ENCODE measurements around the gene TRIOBP. TPM values are rescaled to one million over a fixed set of nuclear protein-coding genes. Genes with fewer than 3 reads are reported as not detected.

TRIOBP gene
- total and polyA plus RNA-seq, 2 of the 13 experiments (the other 11 are each of a cell fraction or from before 2014, with no cell fraction given), result 6.1 to 15.4 TPM

- no peak overlapping the region for H3K9ac ChIP-seq (ENCODE audit: insufficient read depth, low read depth, low read length)
- FAIRE-seq, result no peak
- no TSS peak for BruUV-seq (replicated peaks)
- ChIA-PET CTCF (ENCODE audit: low intra/inter-chr PET ratio, low total read pairs) (no interaction called here), POLR2A (interaction anchor here (0.8 to 1.7 kb wide), 3 partner anchors 15 to 58 kb away, joined by 3 to 5 read pairs (median 4); partner anchors contain the start of gene GCAT)
- H3K79me2 ChIP-seq (ENCODE audit: insufficient read depth, low read length), result peaks cover 14% of the 10 kb centered on the region
- no peak for ATAC-seq
- H3K27me3 ChIP-seq (ENCODE audit: control insufficient read depth in 1 of 2, insufficient read depth in 2 of 2, low read length in 2 of 2), result no peaks in the 10 kb centered on the region
- no peak overlapping the region for H2AFZ ChIP-seq (ENCODE audit: low read length)
- H3K36me3 ChIP-seq (replicated peaks in 1 of 2; ENCODE audit: control insufficient read depth in 1 of 2, insufficient read depth in 2 of 2, low read length in 2 of 2), result peaks cover 2 to 8% of the 10 kb centered on the region in 2 experiments; a peak in 4 of 5 replicates
- intact Hi-C loops (cut with micrococcal nuclease; ENCODE audit: unreplicated experiment) (loop anchor here (5.0 to 10.0 kb wide), 2 partner anchors 52 to 115 kb away; no protein-coding TSS in a partner anchor), in situ Hi-C loops (cut with HindIII; ENCODE audit: extremely low pct_ligation_motif_present, low pct_unique_long_range_greater_than_20kb) (no loop called here)
- H3K4me3 ChIP-seq (replicated peaks in 1 of 3; ENCODE audit: insufficient read depth in 1 of 3, low read depth in 2 of 3, low read length in 3 of 3), result no peak overlapping the region
- peaks cover 60% of the 10 kb centered on the region for H3K4me1 ChIP-seq (ENCODE audit: insufficient read depth, low read length)
- no peaks in the 10 kb centered on the region for H4K20me1 ChIP-seq (ENCODE audit: insufficient read depth, low read length)
- H3K4me2 ChIP-seq (ENCODE audit: low read depth, low read length), result no peak overlapping the region
- no peaks in the 10 kb centered on the region for H3K9me3 ChIP-seq (ENCODE audit: low read length)
- no peak overlapping the region for H3K27ac ChIP-seq (ENCODE audit: extremely low read length, insufficient read depth, low read length)
- 84% methylated on average over 12 of the region's 16 CpGs for WGBS (ENCODE audit: low lambda C conversion rate)
- DNase-seq (ENCODE audit: low spot score), result peak; percentile 28
- TF ChIP-seq MED8 (CRISPR knock-in tag; IDR thresholded peaks at IDR 0.05; ENCODE audit: insufficient replicate concordance), result no peak
- TF ChIP-seq SRY (CRISPR knock-in tag; IDR thresholded peaks at IDR 0.05), result no peak
- TF ChIP-seq RBM22 (optimal IDR thresholded peaks at IDR 0.05; ENCODE audit: low read length), result peak; percentile 15
- TF ChIP-seq MXI1 (IDR thresholded peaks at IDR 0.05; ENCODE audit: borderline replicate concordance, low read depth, low read length), result no peak
- TF ChIP-seq NR2F6 (IDR thresholded peaks at IDR 0.05), result peak; percentile 31; the same call in 1 of the 2 replicates
- no peak for TF ChIP-seq NR2F6 (CRISPR knock-in tag; IDR thresholded peaks at IDR 0.05)
- TF ChIP-seq RXRB (CRISPR knock-in tag; IDR thresholded peaks at IDR 0.05; ENCODE audit: borderline replicate concordance), result no peak
- TF ChIP-seq ZNF275 (CRISPR knock-in tag; IDR thresholded peaks at IDR 0.05; ENCODE audit: borderline replicate concordance), result no peak
- no peak for TF ChIP-seq SMAD1 (CRISPR knock-in tag; IDR thresholded peaks at IDR 0.05; ENCODE audit: borderline replicate concordance, low read depth)
- TF ChIP-seq AGO2 (optimal IDR thresholded peaks at IDR 0.05; ENCODE audit: low read depth, low read length), result peak; percentile 57
- TF ChIP-seq ZNF496 (CRISPR knock-in tag; IDR thresholded peaks at IDR 0.05; ENCODE audit: insufficient replicate concordance), result no peak
- TF ChIP-seq NFIC (IDR thresholded peaks at IDR 0.05; ENCODE audit: low read length), result no peak
- no peak for TF ChIP-seq CREB3 (CRISPR knock-in tag; IDR thresholded peaks at IDR 0.05)
- no peak for TF ChIP-seq ZSCAN25 (CRISPR knock-in tag; IDR thresholded peaks at IDR 0.05)
- no peak for TF ChIP-seq ZNF224 (CRISPR knock-in tag; IDR thresholded peaks at IDR 0.05)
- TF ChIP-seq RBAK (CRISPR knock-in tag; IDR thresholded peaks at IDR 0.05), result no peak
- TF ChIP-seq IKZF1 (IDR thresholded peaks at IDR 0.05), result no peak
- no peak for TF ChIP-seq ZNF781 (CRISPR knock-in tag; IDR thresholded peaks at IDR 0.05; ENCODE audit: borderline replicate concordance, not compliant biosample characterization)
- no peak for TF ChIP-seq TCF7 (IDR thresholded peaks at IDR 0.05; ENCODE audit: low read depth)
- TF ChIP-seq ZIK1 (CRISPR knock-in tag; IDR thresholded peaks at IDR 0.05; ENCODE audit: borderline replicate concordance, low read depth), result no peak
- TF ChIP-seq KDM4B (CRISPR knock-in tag; IDR thresholded peaks at IDR 0.05), result no peak
- no peak for TF ChIP-seq ZNF543 (CRISPR knock-in tag; IDR thresholded peaks at IDR 0.05)
- TF ChIP-seq ZNF740 (CRISPR knock-in tag; IDR thresholded peaks at IDR 0.05), result no peak
These were observed 53.2 kb downstream of the TRIOBP start for GRCh38 chr22:37749831-37750595.
